ENCODE measurements around the gene KIR2DL3. TPM values are rescaled to one million over a fixed set of nuclear protein-coding genes. Genes with fewer than 3 reads are reported as not detected.
"Not testable (repeated sequence)": the region's sequence is repeated elsewhere in the genome, so short reads cannot be mapped to it uniquely, and the experiment has no call there.

Gene KIR2DL3
- total RNA-seq (2012; rRNA removed) (not detected in 2 replicates), polyA plus RNA-seq (2012; rRNA removed) (not detected in 2 replicates), Bru-seq, nascent RNA (not detected), BruChase-seq, experiment 1, labeled RNA remaining after a 6-hour chase (not detected), BruChase-seq, experiment 2, labeled RNA remaining after a 2-hour chase (not detected)
- not detected in 2 replicates for polyA plus RNA-seq (2012; cell fraction: cytosol; rRNA removed)
- polyA plus RNA-seq (2012; cell fraction: nucleus; rRNA removed; ENCODE audit: low replicate concordance) = not detected in 2 replicates
- long read RNA-seq = 0 reads

DNA sequence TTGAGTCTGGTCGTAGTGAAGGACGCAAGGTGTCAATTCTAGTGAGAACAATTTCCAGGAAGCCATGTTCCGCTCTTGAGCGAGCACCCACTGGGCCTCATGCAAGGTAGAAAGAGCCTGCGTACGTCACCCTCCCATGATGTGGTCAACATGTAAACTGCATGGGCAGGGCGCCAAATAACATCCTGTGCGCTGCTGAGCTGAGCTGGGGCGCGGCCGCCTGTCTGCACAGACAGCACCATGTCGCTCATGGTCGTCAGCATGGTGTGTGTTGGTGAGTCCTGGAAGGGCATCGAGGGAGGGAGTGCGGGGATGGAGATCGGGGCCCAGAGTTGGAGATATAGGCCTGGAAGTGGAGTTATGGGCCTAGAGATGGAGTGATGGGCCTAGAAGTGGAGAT, at the start of gene KIR2DL3:
KIR2DL3 (plus strand) TSS at position 208 of the 400 bp plus-strand sequence; CDS start at position 241, 33 bp downstream.
- DNase-seq; H4K5ac ChIP-seq (ENCODE audit: low read depth, low read length); H2AFZ ChIP-seq (replicated peaks; ENCODE audit: low read length, poor library complexity); BruUV-seq (replicated peaks); POLR2A ChIA-PET (ENCODE audit: unreplicated experiment); H2BK20ac ChIP-seq (ENCODE audit: low read depth, low read length); H2BK120ac ChIP-seq (ENCODE audit: low read depth, low read length); in situ Hi-C loops (cut with MboI; ENCODE audit: low sequenced_read_pairs); H3K23ac ChIP-seq (ENCODE audit: low read depth, low read length); H2BK15ac ChIP-seq (ENCODE audit: low read depth, low read length); H4K20me1 ChIP-seq (ENCODE audit: insufficient read depth, low read length); H3K9ac ChIP-seq (ENCODE audit: low read depth, low read length); H3K27ac ChIP-seq (ENCODE audit: insufficient read depth, low read length); dilution Hi-C loops (cut with HindIII; ENCODE audit: low sequenced_read_pairs, unreplicated experiment); H3K79me1 ChIP-seq (ENCODE audit: low read depth in 1 of 2, low read length in 2 of 2); H2AK9ac ChIP-seq (replicated peaks; ENCODE audit: low read depth, low read length, poor library complexity); H3K27me3 ChIP-seq (ENCODE audit: control insufficient read depth, insufficient read depth, low read length); H4K91ac ChIP-seq (ENCODE audit: insufficient read depth, low read depth, low read length); CTCF ChIA-PET; H2BK5ac ChIP-seq (ENCODE audit: low read depth, low read length, poor library complexity, severe bottlenecking); H3K4me3 ChIP-seq (ENCODE audit: insufficient read depth, low read depth, low read length); H3K4ac ChIP-seq (ENCODE audit: low read depth, low read length); H3K56ac ChIP-seq (ENCODE audit: extremely low read depth, insufficient read depth, low read length); H3K4me2 ChIP-seq (ENCODE audit: low read depth, low read length); H3K4me1 ChIP-seq (ENCODE audit: control insufficient read depth, insufficient read depth, low read length); H2AK5ac ChIP-seq (ENCODE audit: low read depth, low read length); H4K8ac ChIP-seq (ENCODE audit: low read depth in 2 of 2, low read length in 2 of 2); H3K9me1 ChIP-seq (ENCODE audit: insufficient read depth, low read length); H3K18ac ChIP-seq (ENCODE audit: low read depth, low read length); H3K36me3 ChIP-seq (ENCODE audit: control insufficient read depth, insufficient read depth, low read length); ATAC-seq (ENCODE audit: low read depth); H3K14ac ChIP-seq (replicated peaks; ENCODE audit: low read depth, low read length); intact Hi-C loops (cut with micrococcal nuclease): not testable (repeated sequence)
- WGBS, 2 experiments (ENCODE audit: extremely low coverage in 2 of 2, insufficient read length in 1 of 2) = 79% methylated on average over 4 of the region's 16 CpGs; no CpG with 5 or more reads in 1 of the 2 experiments
- H3K9me3 ChIP-seq (ENCODE audit: control insufficient read depth, insufficient read depth, low read length) = peaks cover 27% of the 10 kb centered on the region
